HG03565 (cell line): ENCODE data around the gene C1orf87.
"Not testable (repeated sequence)": the region's sequence is repeated elsewhere in the genome, so short reads cannot be mapped to it uniquely, and the experiment has no call there.

Experiments
- ATAC-seq: cut with Tn5 transposase; IDR thresholded peaks from one replicate; pipeline ENCODE4 v1.9.1; 2021; ENCODE audit warnings: mild to moderate bottlenecking, moderate library complexity; ENCODE audit not compliant: unreplicated experiment

Gene C1orf87

DNA sequence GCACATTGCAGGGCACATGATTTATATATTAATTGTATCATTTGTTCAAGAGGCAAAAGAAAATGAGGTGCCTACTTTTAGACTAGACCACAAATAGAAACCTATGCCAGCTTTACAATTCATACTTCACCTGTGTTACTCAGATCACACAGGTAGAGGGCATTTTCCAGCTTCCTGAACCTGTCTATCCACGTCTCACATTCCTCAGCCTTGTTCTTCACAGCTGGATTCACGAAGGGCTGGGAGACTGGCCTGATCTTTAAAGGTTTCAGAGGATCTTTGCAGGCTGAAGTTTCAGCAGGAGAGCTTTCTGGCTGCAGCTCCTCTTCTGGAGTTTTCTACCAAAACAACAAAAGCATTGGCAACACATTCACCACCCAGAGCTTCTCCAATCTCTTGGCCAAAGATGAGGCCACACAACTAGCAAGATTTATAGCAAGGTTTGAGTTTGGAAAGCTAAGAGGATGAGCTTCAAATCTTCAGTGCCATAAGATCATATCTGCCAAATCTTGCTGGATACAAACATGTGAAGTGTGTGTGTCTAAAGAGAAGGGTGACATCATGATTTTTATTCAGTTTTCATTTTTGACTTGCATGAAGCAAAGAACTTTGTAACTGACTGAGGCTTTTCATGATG, 76.0 kb downstream of the C1orf87 start:
- ATAC-seq = no peak

- no peak for ATAC-seq
Measured at GRCh38 chr1:59994302-59995198, 79.0 kb downstream of the C1orf87 start.

DNA sequence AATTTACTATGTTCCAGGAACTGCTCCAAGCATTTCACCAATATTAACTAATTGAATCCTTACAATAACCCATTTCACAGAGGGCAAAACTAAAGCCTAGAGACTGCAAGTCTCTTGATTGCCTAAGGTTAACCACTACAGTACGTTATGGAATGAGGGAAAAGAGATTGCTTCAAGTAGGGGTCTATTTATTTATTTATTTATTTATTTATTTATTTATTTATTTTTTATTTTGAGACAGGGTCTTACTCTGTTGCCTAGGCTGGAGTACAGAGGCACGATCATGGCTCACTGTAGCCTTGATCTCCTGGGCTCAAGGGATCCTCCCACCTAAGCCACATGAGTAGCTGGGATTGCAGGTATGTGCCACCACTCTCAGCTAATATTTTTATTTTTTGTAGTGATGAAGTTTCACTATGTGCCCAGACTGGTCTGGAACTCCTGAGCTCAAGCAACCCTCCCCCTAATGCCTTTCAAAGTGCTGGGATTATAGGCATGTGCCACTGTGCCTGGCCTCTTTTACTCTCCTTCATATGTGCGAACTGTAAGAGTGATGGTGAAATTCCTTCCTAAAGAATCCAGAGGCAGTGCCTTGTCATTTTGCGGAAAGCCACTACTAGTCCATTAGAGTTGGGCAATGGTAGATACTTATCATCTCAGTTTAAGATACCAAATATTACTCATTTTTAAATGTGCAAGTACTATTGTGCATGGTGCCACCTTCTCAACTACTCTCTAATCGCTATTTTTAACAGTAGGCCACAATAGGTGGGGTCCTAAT, 81.3 kb downstream of the C1orf87 start:
- ATAC-seq = no peak

DNA sequence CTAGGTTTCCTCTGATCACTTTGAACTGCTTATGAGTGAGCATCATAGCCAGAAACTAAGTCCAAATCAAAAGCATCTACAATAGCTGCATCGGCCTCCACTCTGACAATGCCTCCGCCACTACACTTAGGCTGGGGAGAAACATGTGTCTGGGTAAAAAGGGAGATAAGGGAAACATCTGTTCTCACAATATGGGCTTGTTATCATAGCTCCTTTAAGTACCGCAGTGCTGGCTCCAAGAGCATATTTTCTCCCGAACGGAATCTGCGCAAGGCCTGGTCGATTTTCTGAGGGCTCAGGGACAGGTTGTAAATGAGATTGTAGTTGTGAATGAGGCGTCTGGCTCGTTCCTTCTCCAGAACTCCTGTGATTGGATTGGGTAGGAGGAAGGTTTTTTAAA, 83.1 kb downstream of the C1orf87 start:
- ATAC-seq = no peak

GRCh38 chr1:59986516-59987310, 86.9 kb downstream of the C1orf87 start:
- ATAC-seq = no peak

DNA sequence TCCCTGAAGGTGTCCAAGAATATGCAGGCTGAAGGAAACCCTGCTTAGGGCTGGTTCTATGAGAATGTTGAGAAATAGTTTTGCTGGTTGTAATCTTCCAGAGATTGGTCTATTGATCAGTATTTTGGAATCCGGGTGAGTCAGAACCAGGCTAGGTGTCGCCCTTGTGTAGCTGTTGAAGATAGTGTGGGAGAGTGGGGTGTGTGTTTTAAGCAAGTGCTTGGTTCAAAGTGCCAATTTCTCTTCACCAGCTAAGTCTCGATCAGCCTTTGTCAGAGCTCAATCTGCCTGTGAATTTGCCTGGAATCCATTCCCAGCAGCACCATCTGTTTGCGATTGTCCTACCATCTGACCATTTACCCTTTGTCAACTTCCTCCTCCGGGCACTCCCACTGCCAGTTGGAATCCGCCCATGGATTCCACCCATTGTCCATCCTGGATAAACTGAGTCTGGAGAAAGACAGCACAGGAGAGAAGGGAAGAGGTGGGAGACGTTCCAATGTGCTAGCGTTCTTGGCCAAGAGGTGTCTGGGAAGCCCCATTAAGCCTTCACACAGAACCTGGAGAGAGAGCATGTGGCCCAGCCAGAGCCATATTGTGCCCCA, 87.6 kb downstream of the C1orf87 start:
- ATAC-seq = no peak

GRCh38 chr1:59979666-59980065, 93.9 kb downstream of the C1orf87 start:
- no peak for ATAC-seq

- ATAC-seq = no peak
Measured at GRCh38 chr1:59978511-59978910, 95.1 kb downstream of the C1orf87 start.

DNA sequence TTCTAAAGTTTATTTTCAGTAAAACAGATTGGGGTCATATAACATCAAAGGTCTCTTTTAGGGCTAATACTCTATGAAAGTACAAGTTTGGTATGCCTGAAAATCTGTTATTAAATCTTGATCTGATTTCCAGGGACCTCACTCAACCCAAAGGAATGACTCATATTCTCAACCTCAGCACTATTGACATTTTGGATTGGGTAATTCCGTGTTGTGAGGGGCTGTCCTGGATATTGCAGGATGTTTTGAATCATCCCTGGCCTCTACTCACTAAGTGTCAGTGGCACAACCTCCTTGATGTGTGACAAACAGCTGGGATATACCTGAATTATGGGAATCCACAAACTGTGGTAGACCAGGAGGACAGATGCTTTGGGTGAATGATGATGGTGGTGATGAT, 95.5 kb downstream of the C1orf87 start:
- ATAC-seq = no peak

- no peak for ATAC-seq
Measured at GRCh38 chr1:59977075-59977410, 96.5 kb downstream of the C1orf87 start.

- ATAC-seq = peak; percentile 41
Measured at GRCh38 chr1:59976194-59977074, 97.1 kb downstream of the C1orf87 start.

DNA sequence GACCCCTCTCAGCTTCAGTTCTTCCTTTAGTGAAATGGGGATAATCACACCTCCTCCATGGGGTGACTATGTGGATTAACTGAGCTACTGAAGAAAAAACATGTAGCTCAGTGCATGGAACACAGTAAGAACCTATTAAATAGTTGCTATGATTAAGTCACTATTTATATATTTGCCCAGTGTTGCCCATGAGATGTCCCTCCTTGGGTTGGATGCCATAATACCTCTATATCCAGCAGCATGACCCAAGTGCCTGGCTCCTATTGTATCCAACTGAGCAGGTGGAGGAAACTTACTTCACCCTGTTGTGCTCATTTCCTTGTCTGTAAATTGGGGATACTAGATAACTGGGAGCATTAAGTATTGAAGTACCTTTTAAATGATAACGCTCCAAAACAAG, 99.9 kb downstream of the C1orf87 start:
- no peak for ATAC-seq

GRCh38 chr1:59972216-59972927, 101.2 kb downstream of the C1orf87 start:
- ATAC-seq = no peak

GRCh38 chr1:59971464-59971911, 102.1 kb downstream of the C1orf87 start:
- peak; percentile 56 for ATAC-seq

DNA sequence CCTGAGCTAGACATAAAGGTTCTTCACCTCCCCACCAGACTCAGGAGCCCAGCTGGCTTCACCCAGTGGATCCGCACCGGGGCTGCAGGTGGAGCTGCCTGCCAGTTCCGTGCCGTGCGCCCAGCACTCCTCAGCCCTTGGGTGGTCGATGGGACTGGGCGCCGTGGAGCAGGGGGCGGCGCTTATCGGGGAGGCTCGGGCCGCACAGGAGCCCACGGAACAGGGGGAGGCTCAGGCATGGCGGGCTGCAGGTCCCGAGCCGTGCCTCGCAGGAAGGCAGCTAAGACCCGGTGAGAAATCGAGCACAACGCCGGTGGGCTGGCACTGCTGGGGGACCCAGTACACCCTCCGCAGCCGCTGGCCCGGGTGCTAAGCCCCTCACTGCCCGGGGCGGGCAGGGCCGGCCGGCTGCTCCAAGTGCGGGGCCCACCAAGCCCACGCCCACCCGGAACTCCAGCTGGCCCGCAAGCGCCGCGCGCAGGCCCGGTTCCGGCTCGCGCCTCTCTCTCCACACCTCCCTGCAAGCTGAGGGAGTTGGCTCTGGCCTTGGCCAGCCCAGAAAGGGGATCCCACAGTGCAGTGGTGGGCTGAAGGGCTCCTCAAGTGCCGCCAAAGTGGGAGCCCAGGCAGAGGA, 103.9 kb downstream of the C1orf87 start:
- ATAC-seq = not testable (repeated sequence)

DNA sequence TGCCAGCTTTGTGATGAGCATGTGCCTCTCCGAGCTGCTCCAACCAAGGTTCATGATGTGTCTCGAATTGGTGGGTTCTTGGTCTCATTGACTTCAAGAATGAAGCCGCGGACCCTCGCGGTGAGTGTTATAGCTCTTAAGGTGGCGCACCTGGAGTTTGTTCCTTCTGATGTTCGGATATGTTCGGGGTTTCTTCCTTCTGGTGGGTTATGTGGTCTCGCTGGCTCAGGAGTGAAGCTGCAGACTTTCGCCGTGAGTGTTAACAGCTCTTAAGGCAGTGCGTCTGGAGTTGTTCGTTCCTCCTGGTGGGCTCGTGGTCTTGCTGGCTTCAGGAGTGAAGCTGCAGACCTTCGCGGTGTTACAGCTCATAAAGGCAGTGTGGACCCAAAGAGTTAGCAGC, 104.8 kb downstream of the C1orf87 start:
- not testable (repeated sequence) for ATAC-seq

- ATAC-seq = no peak
Measured at GRCh38 chr1:59967780-59968179, 105.8 kb downstream of the C1orf87 start.

DNA sequence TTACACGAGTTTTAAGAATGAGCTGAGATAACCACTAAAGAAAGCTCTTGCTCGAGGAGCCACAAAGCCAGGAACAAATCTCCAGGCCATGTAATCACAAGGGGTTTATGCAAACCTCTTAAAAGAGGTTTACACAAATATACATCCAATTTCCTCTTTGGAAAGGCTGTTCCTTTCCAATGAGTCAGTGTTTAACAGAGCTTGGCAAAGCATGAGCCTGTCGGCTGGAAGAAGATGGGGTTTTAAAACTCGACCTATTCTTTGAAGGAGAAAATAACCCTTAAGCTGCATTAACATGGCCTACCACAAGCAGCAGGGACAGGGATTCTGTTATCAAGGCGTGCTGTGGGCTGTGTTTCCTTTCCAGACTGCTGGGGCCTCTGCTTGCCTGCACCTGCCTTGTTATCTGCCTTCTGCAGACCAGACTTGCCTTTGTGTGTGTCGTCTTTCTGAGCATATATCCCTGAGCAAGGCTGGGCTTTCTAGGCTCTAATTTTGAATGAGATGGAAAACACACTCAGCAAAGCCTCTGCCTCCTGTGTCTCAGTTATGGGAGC, 106.4 kb downstream of the C1orf87 start:
- no peak for ATAC-seq
